DND-41 (cell line): Measurements from ENCODE around the gene OPN1SW.

ENCODE experiments used
- ATAC-seq: fragments of 200-7000 bp; cut with Tn5 transposase; 3 replicates; pipeline ENCODE4 v1.9.1; 2021; ENCODE audit warnings: low read depth; ENCODE audit not compliant: insufficient read depth
- DNase-seq: peaks from one replicate; pipeline ENCODE4 v3.0.0-alpha.2; 2020
- H2AFZ ChIP-seq: 2 replicates; pipeline ENCODE4 v1.6.0; 2012; ENCODE audit warnings: low read depth, low read length
- H3K27ac ChIP-seq: 2 replicates; pipeline ENCODE4 v1.5.1; 2012; ENCODE audit warnings: low read length, inconsistent platforms
- H3K27me3 ChIP-seq: fragments of 200-600 bp; sonication (generic); 2 replicates; pipeline ENCODE4 v1.6.0; 2012; ENCODE audit warnings: low read length, mild to moderate bottlenecking, inconsistent platforms; ENCODE audit not compliant: insufficient read depth, poor library complexity
- H3K36me3 ChIP-seq: 2 replicates; pipeline ENCODE4 v1.5.1; 2012; ENCODE audit warnings: low read length, inconsistent platforms; ENCODE audit not compliant: insufficient read depth
- H3K4me1 ChIP-seq: 2 replicates; pipeline ENCODE4 v1.5.1; 2012; ENCODE audit warnings: mild to moderate bottlenecking, low read length; ENCODE audit not compliant: insufficient read depth
- H3K4me2 ChIP-seq: 2 replicates; pipeline ENCODE4 v1.6.0; 2012; ENCODE audit warnings: mild to moderate bottlenecking, moderate library complexity, low read length, inconsistent platforms; ENCODE audit not compliant: insufficient read depth
- H3K4me3 ChIP-seq, 2 experiments: fragments of 200-600 bp in 1 of 2; shearing (Covaris generic) in 1 of 2; 2 replicates each; pipeline ENCODE4 v1.5.1; 2012 to 2016; ENCODE audit warnings: inconsistent platforms in 2 of 2, low read length in 2 of 2, mild to moderate bottlenecking in 2 of 2, low read depth in 1 of 2, moderate library complexity in 1 of 2
- H3K79me2 ChIP-seq: 2 replicates; pipeline ENCODE4 v1.6.0; 2012; ENCODE audit warnings: low read length, inconsistent platforms; ENCODE audit not compliant: insufficient read depth
- H3K9ac ChIP-seq: 2 replicates; pipeline ENCODE4 v1.6.0; 2012; ENCODE audit warnings: low read depth, mild to moderate bottlenecking, inconsistent platforms, low read length, moderate library complexity
- H3K9me3 ChIP-seq: 2 replicates; pipeline ENCODE4 v1.5.1; 2012; ENCODE audit warnings: low read length, moderate library complexity, mild to moderate bottlenecking, inconsistent platforms; ENCODE audit not compliant: insufficient read depth, severe bottlenecking
- H4K20me1 ChIP-seq: 2 replicates; pipeline ENCODE4 v1.6.0; 2012; ENCODE audit warnings: low read length; ENCODE audit not compliant: insufficient read depth
- CTCF ChIP-seq: IDR thresholded peaks from 2 replicates; pipeline ENCODE4 v1.5.1; 2012; ENCODE audit warnings: borderline replicate concordance, low read length, moderate library complexity, mild to moderate bottlenecking; ENCODE audit not compliant: poor library complexity, severe bottlenecking; ENCODE audit errors: extremely low read depth
- EZH2 ChIP-seq: IDR thresholded peaks from 3 replicates; pipeline ENCODE4 v1.6.1; 2012; ENCODE audit warnings: borderline replicate concordance, low read depth, mild to moderate bottlenecking, moderate library complexity, low read length, inconsistent platforms; ENCODE audit not compliant: severe bottlenecking

The OPN1SW gene

GRCh38 chr7:128799451-128799850 is 23.9 kb upstream of the OPN1SW start:
- no peak overlapping the region for H3K4me3 ChIP-seq
- peaks cover 23% of the 10 kb centered on the region; the same call in 1 of the 2 replicates for H3K36me3 ChIP-seq
- H3K4me1 ChIP-seq = no peaks in the 10 kb centered on the region
- H3K9ac ChIP-seq = no peak overlapping the region
- H2AFZ ChIP-seq = no peak overlapping the region
- TF ChIP-seq EZH2 (no peak), CTCF (no peak)
- H3K9me3 ChIP-seq = no peaks in the 10 kb centered on the region
- no peaks in the 10 kb centered on the region for H4K20me1 ChIP-seq
- no peak overlapping the region for H3K27ac ChIP-seq
- ATAC-seq (no peak), DNase-seq (no peak)
- no peak overlapping the region for H3K4me2 ChIP-seq
- no peaks in the 10 kb centered on the region for H3K79me2 ChIP-seq
- H3K27me3 ChIP-seq = no peaks in the 10 kb centered on the region

GRCh38 chr7:128796327-128796726 is 20.7 kb upstream of the OPN1SW start:
- no peak for ATAC-seq
- TF ChIP-seq CTCF = no peak
- H3K79me2 ChIP-seq = 0 out of 2 replicates have a peak, but pooled peaks cover 7% of the 10 kb centered on the region
- no peak overlapping the region for H3K4me2 ChIP-seq
- H3K9me3 ChIP-seq = no peaks in the 10 kb centered on the region
- peaks cover 19% of the 10 kb centered on the region for H3K36me3 ChIP-seq
- H3K4me3 ChIP-seq = no peak overlapping the region
- H3K27me3 ChIP-seq = no peaks in the 10 kb centered on the region
- no peaks in the 10 kb centered on the region for H4K20me1 ChIP-seq
- no peak overlapping the region for H2AFZ ChIP-seq
- no peak for DNase-seq
- H3K4me1 ChIP-seq = peaks cover 14% of the 10 kb centered on the region
- no peak overlapping the region for H3K9ac ChIP-seq
- no peak overlapping the region for H3K27ac ChIP-seq

- Histone ChIP-seq H3K27ac (no peak overlapping the region), H3K4me1 (peaks cover 21% of the 10 kb centered on the region), H2AFZ (no peak overlapping the region), H3K4me2 (no peak overlapping the region), H3K9ac (no peak overlapping the region), H3K36me3 (peaks cover 13% of the 10 kb centered on the region), H3K27me3 (no peaks in the 10 kb centered on the region), H3K4me3 (no peak overlapping the region), H3K9me3 (no peaks in the 10 kb centered on the region), H4K20me1 (no peaks in the 10 kb centered on the region), H3K79me2 (0 out of 2 replicates have a peak, but pooled peaks cover 7% of the 10 kb centered on the region)
- no peak for ATAC-seq
- DNase-seq = no peak
- TF ChIP-seq CTCF (no peak), EZH2 (no peak)
Measured at GRCh38 chr7:128795129-128795528, 19.5 kb upstream of the OPN1SW start.

GRCh38 chr7:128794436-128794835 is 18.8 kb upstream of the OPN1SW start:
- DNase-seq = no peak
- no peak overlapping the region for H3K9ac ChIP-seq
- ATAC-seq = no peak
- no peaks in the 10 kb centered on the region for H4K20me1 ChIP-seq
- no peak overlapping the region for H2AFZ ChIP-seq
- H3K4me3 ChIP-seq = no peak overlapping the region
- H3K27ac ChIP-seq = no peak overlapping the region
- TF ChIP-seq CTCF (no peak), EZH2 (no peak)
- H3K27me3 ChIP-seq = no peaks in the 10 kb centered on the region
- H3K4me1 ChIP-seq = peaks cover 21% of the 10 kb centered on the region
- no peak overlapping the region for H3K4me2 ChIP-seq
- H3K9me3 ChIP-seq = no peaks in the 10 kb centered on the region
- H3K36me3 ChIP-seq = peaks cover 13% of the 10 kb centered on the region
- H3K79me2 ChIP-seq = 0 out of 2 replicates have a peak, but pooled peaks cover 7% of the 10 kb centered on the region
